ENCODE data around the gene GLP2R.

DNA sequence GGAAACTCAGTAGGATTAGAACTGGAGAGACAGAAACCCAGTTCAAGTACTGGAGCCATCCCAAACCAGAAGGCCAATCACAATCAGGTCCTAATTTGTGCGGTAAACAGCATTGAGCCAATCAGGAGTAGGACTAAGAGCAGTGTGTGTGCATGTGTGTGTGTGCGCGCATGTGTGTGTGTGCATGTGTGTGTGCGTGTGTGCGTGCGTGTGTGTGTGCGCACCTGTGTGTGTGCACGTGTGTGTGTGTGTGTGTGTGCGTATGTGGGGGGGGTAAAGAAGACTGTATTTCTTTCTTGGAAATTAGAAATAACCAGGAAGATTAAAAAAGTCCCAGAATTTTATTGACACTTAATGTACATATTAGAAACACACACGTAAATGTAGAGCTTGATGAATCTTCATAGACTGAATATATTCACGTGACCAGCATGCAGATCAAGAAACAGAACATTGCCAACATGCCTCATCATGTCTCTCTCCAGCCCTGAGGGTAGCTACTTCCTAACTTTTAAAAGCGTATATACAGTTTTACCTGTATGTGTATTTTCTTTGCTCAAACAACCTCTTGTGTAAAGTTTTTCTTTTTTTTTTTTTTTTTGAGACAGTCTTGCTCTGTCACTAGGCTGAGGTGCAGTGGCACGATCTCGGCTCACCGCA lies 33.4 kb upstream of the GLP2R start:
- TF ChIP-seq, protein P1, sequence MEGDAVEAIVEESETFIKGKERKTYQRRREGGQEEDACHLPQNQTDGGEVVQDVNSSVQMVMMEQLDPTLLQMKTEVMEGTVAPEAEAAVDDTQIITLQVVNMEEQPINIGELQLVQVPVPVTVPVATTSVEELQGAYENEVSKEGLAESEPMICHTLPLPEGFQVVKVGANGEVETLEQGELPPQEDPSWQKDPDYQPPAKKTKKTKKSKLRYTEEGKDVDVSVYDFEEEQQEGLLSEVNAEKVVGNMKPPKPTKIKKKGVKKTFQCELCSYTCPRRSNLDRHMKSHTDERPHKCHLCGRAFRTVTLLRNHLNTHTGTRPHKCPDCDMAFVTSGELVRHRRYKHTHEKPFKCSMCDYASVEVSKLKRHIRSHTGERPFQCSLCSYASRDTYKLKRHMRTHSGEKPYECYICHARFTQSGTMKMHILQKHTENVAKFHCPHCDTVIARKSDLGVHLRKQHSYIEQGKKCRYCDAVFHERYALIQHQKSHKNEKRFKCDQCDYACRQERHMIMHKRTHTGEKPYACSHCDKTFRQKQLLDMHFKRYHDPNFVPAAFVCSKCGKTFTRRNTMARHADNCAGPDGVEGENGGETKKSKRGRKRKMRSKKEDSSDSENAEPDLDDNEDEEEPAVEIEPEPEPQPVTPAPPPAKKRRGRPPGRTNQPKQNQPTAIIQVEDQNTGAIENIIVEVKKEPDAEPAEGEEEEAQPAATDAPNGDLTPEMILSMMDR (conservative IDR thresholded peaks at IDR 0.05; ENCODE audit: low read depth, low read length), result no peak
- TF ChIP-seq EZH2 (IDR thresholded peaks at IDR 0.05; ENCODE audit: low read length, unreplicated experiment), result no peak
- TF ChIP-seq EZH2phosphoT487 (IDR thresholded peaks at IDR 0.05; ENCODE audit: borderline replicate concordance, low read length), result no peak

All from PC-3 (cell line).